SK-N-SH (cell line): ENCODE results near the gene TTC21B. TPM values are rescaled to one million over a fixed set of nuclear protein-coding genes. Genes with fewer than 3 reads are reported as not detected.
A peak's percentile ranks its signal among the peaks of the same experiment; 100 is the strongest.

Source experiments
- CTCF ChIA-PET: fragments of 300-600, 350-600 bp; formaldehyde crosslinking; extraction: SDS; loops from one replicate; lab custom pipeline; 2021; lab: Yijun Ruan, JAX
- POLR2A ChIA-PET: fragments of 350-600 bp; sonication (Branson Sonifier 250); formaldehyde crosslinking; extraction: SDS; loops from one replicate; lab custom pipeline; 2020; ENCODE audit warnings: antibody characterized with exemption, inconsistent platforms; lab: Yijun Ruan, JAX
- DNase-seq: peaks from one replicate; pipeline ENCODE4 v3.0.0; 2012
- H2AFZ ChIP-seq: fragments of 200-600 bp; sonication (generic); 2 replicates; pipeline ENCODE4 v1.8.1; 2016; ENCODE audit warnings: antibody characterized with exemption, mild to moderate bottlenecking, low read depth
- H3F3A ChIP-seq: fragments of 200-600 bp; sonication (generic); replicated peaks from 2 replicates; pipeline ENCODE3; 2016; ENCODE audit warnings: antibody characterized with exemption, mild to moderate bottlenecking; ENCODE audit not compliant: insufficient read depth
- H3K27ac ChIP-seq, 2 experiments: fragments of 200-500 bp in 1 of 2; fragments of 200-600 bp in 1 of 2; sonication (Bioruptor generic) in 1 of 2; sonication (generic), shearing (Covaris generic) in 1 of 2; 2 replicates each; pipeline versions ENCODE4 v1.5.1 to v1.6.1; 2014 to 2016; ENCODE audit warnings: low read depth in 2 of 2, inconsistent platforms in 1 of 2, low read length in 1 of 2, mild to moderate bottlenecking in 1 of 2, mixed read lengths in 1 of 2
- H3K27me3 ChIP-seq: fragments of 200-600 bp; sonication (generic), shearing (Covaris generic); 2 replicates; pipeline ENCODE4 v1.6.1; 2016; ENCODE audit warnings: mixed run types; ENCODE audit not compliant: insufficient read depth
- H3K36me3 ChIP-seq, 2 experiments: fragments of 200-500 bp in 1 of 2; fragments of 200-600 bp in 1 of 2; sonication (Bioruptor generic) in 1 of 2; sonication (generic) in 1 of 2; replicated peaks in 1 of 2; 2 replicates each; pipeline versions ENCODE3 to v1.5.1; 2014 to 2016; ENCODE audit warnings: low read length in 1 of 2, mild to moderate bottlenecking in 1 of 2; ENCODE audit not compliant: insufficient read depth in 2 of 2, control insufficient read depth in 1 of 2
- H3K4me1 ChIP-seq, 2 experiments: fragments of 200-500 bp in 1 of 2; fragments of 200-600 bp in 1 of 2; sonication (Bioruptor generic) in 1 of 2; sonication (generic), shearing (Covaris generic) in 1 of 2; 2 replicates each; pipeline versions ENCODE4 v1.5.1 to v1.6.1; 2014 to 2016; ENCODE audit warnings: low read depth in 1 of 2, low read length in 1 of 2, mixed run types in 1 of 2; ENCODE audit not compliant: insufficient read depth in 2 of 2, control insufficient read depth in 1 of 2
- H3K4me2 ChIP-seq: fragments of 200-600 bp; sonication (generic), shearing (Covaris generic); 2 replicates; pipeline ENCODE4 v1.6.1; 2017; ENCODE audit warnings: mixed run types
- H3K4me3 ChIP-seq, 2 experiments: fragments of 200-500 bp in 1 of 2; fragments of 200-600 bp in 1 of 2; sonication (Bioruptor generic) in 1 of 2; sonication (generic), shearing (Covaris generic) in 1 of 2; 2 replicates each; pipeline versions ENCODE4 v1.5.1 to v1.8.1; 2014 to 2016; ENCODE audit warnings: low read depth in 2 of 2, inconsistent platforms in 1 of 2, low read length in 1 of 2, mild to moderate bottlenecking in 1 of 2, mixed read lengths in 1 of 2, moderate library complexity in 1 of 2
- H3K79me2 ChIP-seq: fragments of 200-600 bp; sonication (generic); 2 replicates; pipeline ENCODE4 v1.8.1; 2017; ENCODE audit warnings: mild to moderate bottlenecking; ENCODE audit not compliant: insufficient read depth
- H3K9ac ChIP-seq: fragments of 200-600 bp; sonication (generic); 2 replicates; pipeline ENCODE4 v1.6.1; 2017; ENCODE audit warnings: mixed run types
- H3K9me2 ChIP-seq: fragments of 200-600 bp; sonication (generic); 2 replicates; pipeline ENCODE4 v1.6.1; 2017; ENCODE audit warnings: mixed run types
- H3K9me3 ChIP-seq: fragments of 200-600 bp; sonication (generic); 2 replicates; pipeline ENCODE4 v1.6.1; 2017; ENCODE audit warnings: mixed run types, mild to moderate bottlenecking, moderate library complexity
- H4K20me1 ChIP-seq: fragments of 200-600 bp; sonication (generic); 2 replicates; pipeline ENCODE4 v1.6.1; 2017; ENCODE audit warnings: mild to moderate bottlenecking, mixed run types; ENCODE audit not compliant: insufficient read depth
- EP300 ChIP-seq, 2 experiments: IDR thresholded peaks; 2 replicates each; pipeline versions ENCODE4 v1.4.0 to v1.6.1; 2012; ENCODE audit warnings: borderline replicate concordance in 1 of 2, low read depth in 1 of 2, low read length in 1 of 2
- EZH2phosphoT487 ChIP-seq: fragments of 200-600 bp; sonication (generic); IDR thresholded peaks from 2 replicates; pipeline ENCODE4 v1.6.1; 2017; ENCODE audit warnings: low read depth, mixed run types, mild to moderate bottlenecking, antibody characterized with exemption, moderate library complexity, borderline replicate concordance
- FOSL2 ChIP-seq: IDR thresholded peaks from 2 replicates; pipeline ENCODE4 v1.4.0; 2012; ENCODE audit warnings: low read depth, mild to moderate bottlenecking, moderate library complexity, borderline replicate concordance
- GABPA ChIP-seq: IDR thresholded peaks from 2 replicates; pipeline ENCODE4 v1.4.0; 2012; ENCODE audit warnings: low read depth, mild to moderate bottlenecking
- MAX ChIP-seq: IDR thresholded peaks from 2 replicates; pipeline ENCODE4 v1.4.0; 2012; ENCODE audit warnings: low read depth
- NFIC ChIP-seq: IDR thresholded peaks from 2 replicates; pipeline ENCODE4 v1.4.0; 2012; ENCODE audit warnings: borderline replicate concordance
- NRF1 ChIP-seq: IDR thresholded peaks from 2 replicates; pipeline ENCODE4 v1.6.1; 2012; ENCODE audit warnings: low read depth, mild to moderate bottlenecking, low read length
- RCOR1 ChIP-seq: fragments of 150-350 bp; IDR thresholded peaks from 2 replicates; pipeline ENCODE4 v1.6.1; 2017; ENCODE audit warnings: antibody characterized with exemption, low read length
- RXRA ChIP-seq: IDR thresholded peaks from 2 replicates; pipeline ENCODE4 v1.4.0; 2012; ENCODE audit warnings: low read depth, mild to moderate bottlenecking, borderline replicate concordance
- SMC3 ChIP-seq: IDR thresholded peaks from 2 replicates; pipeline ENCODE4 v1.6.1; 2012; ENCODE audit warnings: low read depth, low read length, improper control_type of control experiment
- TAF1 ChIP-seq: IDR thresholded peaks from 2 replicates; pipeline ENCODE4 v1.6.1; 2012; ENCODE audit warnings: low read depth, mild to moderate bottlenecking, low read length, moderate library complexity, borderline replicate concordance
- TEAD4 ChIP-seq: IDR thresholded peaks from 2 replicates; pipeline ENCODE4 v1.4.0; 2012; ENCODE audit warnings: mild to moderate bottlenecking, borderline replicate concordance; ENCODE audit not compliant: insufficient read depth
- USF1 ChIP-seq: IDR thresholded peaks from 2 replicates; pipeline ENCODE4 v1.4.0; 2012; ENCODE audit warnings: low read depth, borderline replicate concordance
- USF2 ChIP-seq: fragments of 150-350 bp; IDR thresholded peaks from 2 replicates; pipeline ENCODE4 v1.6.1; 2017; ENCODE audit warnings: antibody characterized with exemption, low read length, low read depth, borderline replicate concordance
- ZBTB33 ChIP-seq: IDR thresholded peaks from 2 replicates; pipeline ENCODE4 v1.4.0; 2012; ENCODE audit warnings: low read depth, borderline replicate concordance
- WGBS: methylation state at CpG from one replicate; pipeline ENCODE4 v1.1.6; 2017; ENCODE audit warnings: low lambda C conversion rate; 5-methylcytosine and 5-hydroxymethylcytosine counted together
- polyA plus RNA-seq, 3 experiments: library from polyadenylated mRNA; depleted of rRNA; stranded (reverse); fragments of >200 nt; gene quantifications; 2 replicates each; pipeline ENCODE4 v1.2.3, GENCODE V29; 2012

Gene TTC21B
- polyA plus RNA-seq, 1 of the 3 experiments (the other 2 are of a cell fraction) = 10.1 TPM

GRCh38 chr2:165827016-165827920 lies 126.3 kb downstream of the TTC21B start:
- Histone ChIP-seq H3K4me2 (no peak overlapping the region), H3K9ac (no peak overlapping the region), H3K27me3 (no peaks in the 10 kb centered on the region), H3F3A (no peaks in the 10 kb centered on the region), H3K36me3 (no peaks in the 10 kb centered on the region), H4K20me1 (no peaks in the 10 kb centered on the region), H3K4me1 (peaks cover 0 to 3% of the 10 kb centered on the region in 2 experiments; a peak in 2 of 4 replicates), H2AFZ (no peak overlapping the region), H3K27ac (no peak overlapping the region), H3K9me3 (no peaks in the 10 kb centered on the region), H3K4me3 (no peak overlapping the region), H3K9me2 (no peaks in the 10 kb centered on the region), H3K79me2 (no peaks in the 10 kb centered on the region)
- TF ChIP-seq USF1 = no peak
- TF ChIP-seq RCOR1 = no peak
- no peak for TF ChIP-seq GABPA
- TF ChIP-seq FOSL2 = no peak
- no peak for TF ChIP-seq USF2
- TF ChIP-seq EZH2phosphoT487 = no peak
- TF ChIP-seq TEAD4 = no peak
- TF ChIP-seq RXRA = no peak
- CTCF ChIA-PET = interaction anchor here (0.7 to 1.1 kb wide), 2 partner anchors 9 to 47 kb away, joined by 3 to 4 read pairs; no protein-coding TSS in a partner anchor
- 91% methylated on average over 3 of the region's 3 CpGs for WGBS
- no peak for DNase-seq
- POLR2A ChIA-PET = no interaction called here

- no peaks in the 10 kb centered on the region for H3K9me2 ChIP-seq
Measured at GRCh38 chr2:165825041-165825440, 128.5 kb downstream of the TTC21B start.

More at GRCh38 chr2:165825041-165825440, 128.5 kb downstream of the TTC21B start:
- Histone ChIP-seq H3K9ac (no peak overlapping the region), H3K4me3 (no peak overlapping the region), H3K9me3 (no peaks in the 10 kb centered on the region), H2AFZ (no peak overlapping the region), H3K27me3 (no peaks in the 10 kb centered on the region), H3K27ac (no peak overlapping the region), H3K36me3 (no peaks in the 10 kb centered on the region), H3K79me2 (no peaks in the 10 kb centered on the region), H3K4me1 (peaks cover 0 to 3% of the 10 kb centered on the region in 2 experiments; a peak in 2 of 4 replicates), H4K20me1 (no peaks in the 10 kb centered on the region), H3F3A (no peaks in the 10 kb centered on the region), H3K4me2 (no peak overlapping the region)
- POLR2A ChIA-PET = no interaction called here
- TF ChIP-seq NFIC = peak; percentile 84
- no peak for TF ChIP-seq ZBTB33
- no peak for TF ChIP-seq TAF1
- no peak for TF ChIP-seq SMC3
- TF ChIP-seq NRF1 = no peak
- TF ChIP-seq EZH2phosphoT487 = no peak
- TF ChIP-seq MAX = no peak
- no peak for TF ChIP-seq EP300 (IDR thresholded peaks at IDR 0.05; ENCODE audit: borderline replicate concordance in 1 of 2, low read depth in 1 of 2, low read length in 1 of 2)
- CTCF ChIA-PET = interaction anchor here (0.6 kb wide), 1 partner anchor 65 kb away, joined by 3 read pairs; no protein-coding TSS in a partner anchor
- WGBS = 64% methylated on average over 2 of the region's 2 CpGs
- DNase-seq = no peak
